ENCODE results near the gene GTF3C6. TPM values are rescaled to one million over a fixed set of nuclear protein-coding genes. Genes with fewer than 3 reads are reported as not detected.
"Not testable (repeated sequence)": the region's sequence is repeated elsewhere in the genome, so short reads cannot be mapped to it uniquely, and the experiment has no call there.

Gene GTF3C6
- total RNA-seq, 3 donors from 2014 or later (not counting 1 experiment from before 2014, with no cell fraction given), result 28.2 to 36.0 (median 33.8) TPM

DNA sequence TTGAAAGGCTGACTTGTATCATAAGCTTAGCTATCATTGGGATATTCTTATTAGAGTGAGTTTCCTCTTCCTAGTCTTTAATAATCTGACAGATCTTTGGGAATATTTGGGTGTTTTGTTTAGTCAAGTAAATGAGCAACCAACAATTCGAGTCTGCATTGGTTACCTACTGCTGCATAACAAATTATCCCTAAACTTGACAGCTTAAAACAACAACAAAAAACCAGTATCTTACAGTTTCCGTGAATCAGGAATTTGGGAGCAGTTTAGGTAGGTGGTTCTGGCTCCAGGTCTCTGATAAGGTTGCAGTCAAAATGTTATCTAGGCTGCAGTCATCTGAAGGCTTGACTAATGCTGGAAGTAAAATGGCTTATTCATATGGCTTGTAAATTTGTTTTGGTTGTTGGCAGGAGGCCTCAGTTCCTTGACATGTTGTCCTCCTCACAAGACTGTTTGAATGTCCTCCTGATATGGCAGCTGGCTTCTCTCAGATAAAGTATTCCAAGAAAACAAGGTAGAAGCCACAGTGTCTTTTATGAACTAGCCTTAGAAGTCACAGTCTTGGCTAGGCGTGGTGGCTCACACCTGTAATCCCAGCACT, 7.2 kb downstream of the GTF3C6 start:
- intact Hi-C loops (cut with micrococcal nuclease), result no loop called here

DNA sequence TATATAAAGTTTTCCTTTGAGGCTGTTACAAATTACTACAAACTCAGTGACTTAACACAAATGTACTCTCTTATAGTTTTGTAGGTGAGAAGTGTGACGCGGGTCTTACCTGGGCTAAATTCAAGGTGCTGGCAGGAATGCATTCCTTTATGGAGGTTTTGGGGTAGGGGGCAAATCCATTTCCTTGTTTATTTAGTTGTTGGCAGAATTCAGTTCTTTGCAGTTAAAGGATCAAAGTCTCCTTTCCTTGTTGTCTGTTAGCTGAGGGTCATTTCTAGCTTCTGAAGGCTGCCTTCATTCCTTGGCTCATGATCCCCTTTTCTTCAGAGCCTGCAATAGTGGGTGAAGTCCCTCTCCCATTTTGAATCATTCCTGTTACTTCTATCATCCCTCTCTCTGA, 10.2 kb downstream of the GTF3C6 start:
- H3K27me3 Mint-ChIP-seq (ENCODE audit: low read depth in 2 of 2); H3K4me3 Mint-ChIP-seq; intact Hi-C loops (cut with micrococcal nuclease); H3K4me1 ChIP-seq (ENCODE audit: control insufficient read depth, insufficient read depth, low read length); H3K4me3 ChIP-seq (ENCODE audit: low read length); H3K27ac ChIP-seq (ENCODE audit: low read length); H3K36me3 Mint-ChIP-seq; H3K9me3 Mint-ChIP-seq; H3K27me3 ChIP-seq (ENCODE audit: control insufficient read depth, insufficient read depth, low read length); H3K4me1 Mint-ChIP-seq; H3K9me3 ChIP-seq (ENCODE audit: control insufficient read depth, insufficient read depth, low read length); ATAC-seq; DNase-seq: not testable (repeated sequence)
- H3K27ac Mint-ChIP-seq, result peak overlapping the region in 1 of 2 donors; percentile 47
- H3K36me3 ChIP-seq (ENCODE audit: control insufficient read depth, insufficient read depth, low read length), result peaks cover 24% of the 10 kb centered on the region
- 94% methylated on average over 2 of the region's 2 CpGs for WGBS (ENCODE audit: insufficient coverage)

More for the DNA sequence above, 7.2 kb downstream of the GTF3C6 start:
- H3K4me3 Mint-ChIP-seq, result no peak overlapping the region
- H3K27me3 Mint-ChIP-seq (ENCODE audit: low read depth in 2 of 2), result no peaks in the 10 kb centered on the region
- TF ChIP-seq, protein P1, sequence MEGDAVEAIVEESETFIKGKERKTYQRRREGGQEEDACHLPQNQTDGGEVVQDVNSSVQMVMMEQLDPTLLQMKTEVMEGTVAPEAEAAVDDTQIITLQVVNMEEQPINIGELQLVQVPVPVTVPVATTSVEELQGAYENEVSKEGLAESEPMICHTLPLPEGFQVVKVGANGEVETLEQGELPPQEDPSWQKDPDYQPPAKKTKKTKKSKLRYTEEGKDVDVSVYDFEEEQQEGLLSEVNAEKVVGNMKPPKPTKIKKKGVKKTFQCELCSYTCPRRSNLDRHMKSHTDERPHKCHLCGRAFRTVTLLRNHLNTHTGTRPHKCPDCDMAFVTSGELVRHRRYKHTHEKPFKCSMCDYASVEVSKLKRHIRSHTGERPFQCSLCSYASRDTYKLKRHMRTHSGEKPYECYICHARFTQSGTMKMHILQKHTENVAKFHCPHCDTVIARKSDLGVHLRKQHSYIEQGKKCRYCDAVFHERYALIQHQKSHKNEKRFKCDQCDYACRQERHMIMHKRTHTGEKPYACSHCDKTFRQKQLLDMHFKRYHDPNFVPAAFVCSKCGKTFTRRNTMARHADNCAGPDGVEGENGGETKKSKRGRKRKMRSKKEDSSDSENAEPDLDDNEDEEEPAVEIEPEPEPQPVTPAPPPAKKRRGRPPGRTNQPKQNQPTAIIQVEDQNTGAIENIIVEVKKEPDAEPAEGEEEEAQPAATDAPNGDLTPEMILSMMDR (IDR thresholded peaks at IDR 0.05), result no peak
- no peaks in the 10 kb centered on the region for H3K9me3 ChIP-seq (ENCODE audit: control insufficient read depth, insufficient read depth, low read length)
- no peak for DNase-seq
- H3K36me3 ChIP-seq (ENCODE audit: control insufficient read depth, insufficient read depth, low read length), result peaks cover 43% of the 10 kb centered on the region
- WGBS (ENCODE audit: insufficient coverage), result 98% methylated on average over 2 of the region's 3 CpGs
- no peak overlapping the region for H3K27ac Mint-ChIP-seq
- no peak overlapping the region for H3K4me3 ChIP-seq (ENCODE audit: low read length)
- H3K27me3 ChIP-seq (ENCODE audit: control insufficient read depth, insufficient read depth, low read length), result no peaks in the 10 kb centered on the region
- no peak overlapping the region for H3K27ac ChIP-seq (ENCODE audit: low read length)
- H3K9me3 Mint-ChIP-seq, result no peaks in the 10 kb centered on the region
- H3K4me1 ChIP-seq (ENCODE audit: control insufficient read depth, insufficient read depth, low read length), result no peaks in the 10 kb centered on the region
- ATAC-seq, result no peak
- H3K4me1 Mint-ChIP-seq, result peaks cover 0 to 4% of the 10 kb centered on the region in 2 donors
- peaks cover 7% of the 10 kb centered on the region for H3K36me3 Mint-ChIP-seq

DNA sequence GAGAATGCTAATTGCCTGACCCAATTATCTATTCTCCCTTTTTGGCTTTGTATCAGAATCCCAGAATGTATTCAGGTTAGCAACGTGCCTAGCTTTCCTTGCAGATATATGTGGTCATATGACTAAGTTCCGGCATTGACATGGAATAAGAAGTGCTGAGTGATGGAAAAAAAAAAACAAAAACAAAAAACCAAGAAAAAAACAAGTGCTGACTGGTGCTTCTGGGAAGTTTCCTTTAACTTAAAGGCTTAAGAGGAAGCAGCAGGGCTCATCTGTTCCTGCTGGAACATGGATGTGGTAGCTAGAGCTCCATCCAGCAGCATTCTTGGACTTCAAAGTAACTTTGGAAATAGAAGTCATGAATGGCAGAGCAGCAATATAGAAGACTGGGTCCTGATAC, 13.0 kb downstream of the GTF3C6 start:
- DNase-seq (no peak), ATAC-seq (no peak)
- Mint-ChIP-seq H3K4me3 (no peak overlapping the region), H3K36me3 (no peaks in the 10 kb centered on the region), H3K27ac (no peak overlapping the region), H3K4me1 (peaks cover 0 to 4% of the 10 kb centered on the region in 2 donors), H3K27me3 (ENCODE audit: low read depth in 2 of 2) (no peaks in the 10 kb centered on the region), H3K9me3 (no peaks in the 10 kb centered on the region)
- TF ChIP-seq, protein P1 (IDR thresholded peaks at IDR 0.05), result no peak
- no peaks in the 10 kb centered on the region for H3K27me3 ChIP-seq (ENCODE audit: control insufficient read depth, insufficient read depth, low read length)
- H3K4me3 ChIP-seq (ENCODE audit: low read length), result no peak overlapping the region
- no peak overlapping the region for H3K27ac ChIP-seq (ENCODE audit: low read length)
- no peaks in the 10 kb centered on the region for H3K4me1 ChIP-seq (ENCODE audit: control insufficient read depth, insufficient read depth, low read length)
- H3K36me3 ChIP-seq (ENCODE audit: control insufficient read depth, insufficient read depth, low read length), result peaks cover 15% of the 10 kb centered on the region
- H3K9me3 ChIP-seq (ENCODE audit: control insufficient read depth, insufficient read depth, low read length), result no peaks in the 10 kb centered on the region
- WGBS (ENCODE audit: insufficient coverage), result 100% methylated on average over 2 of the region's 2 CpGs
- intact Hi-C loops (cut with micrococcal nuclease), result no loop called here

DNA sequence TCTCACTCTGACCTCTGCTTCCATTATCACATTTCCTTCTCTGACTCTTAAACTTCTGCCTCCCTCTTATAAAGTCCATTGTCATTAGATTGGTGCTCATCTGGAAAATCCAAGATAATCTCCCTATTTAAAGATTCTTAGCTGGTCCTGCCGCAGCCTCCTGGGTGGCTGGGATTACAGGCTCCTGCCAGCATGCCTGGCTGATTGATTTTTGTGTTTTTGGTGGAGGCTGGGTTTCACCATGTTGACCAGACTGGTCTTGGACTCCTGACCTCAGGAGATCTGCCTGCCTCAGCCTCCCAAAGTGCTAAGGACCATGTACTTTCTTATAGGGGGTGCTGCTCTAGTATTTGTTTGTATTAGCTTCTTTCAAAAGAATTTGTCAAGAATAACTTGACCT, 18.1 kb downstream of the GTF3C6 start:
- Mint-ChIP-seq H3K27ac (no peak overlapping the region), H3K4me1 (peaks cover 18 to 24% of the 10 kb centered on the region in 2 donors)

More for the DNA sequence above, 18.1 kb downstream of the GTF3C6 start:
- Histone ChIP-seq H3K4me3 (ENCODE audit: low read length) (no peak overlapping the region), H3K36me3 (ENCODE audit: control insufficient read depth, insufficient read depth, low read length) (no peaks in the 10 kb centered on the region), H3K27me3 (ENCODE audit: control insufficient read depth, insufficient read depth, low read length) (no peaks in the 10 kb centered on the region), H3K27ac (ENCODE audit: low read length) (no peak overlapping the region), H3K4me1 (ENCODE audit: control insufficient read depth, insufficient read depth, low read length) (peaks cover 11% of the 10 kb centered on the region), H3K9me3 (ENCODE audit: control insufficient read depth, insufficient read depth, low read length) (no peaks in the 10 kb centered on the region)
- 100% methylated on average over 1 of the region's 1 CpG for WGBS (ENCODE audit: insufficient coverage)
- ATAC-seq (no peak), DNase-seq (no peak)
- no peak overlapping the region for H3K4me3 Mint-ChIP-seq
- no peaks in the 10 kb centered on the region for H3K27me3 Mint-ChIP-seq (ENCODE audit: low read depth in 2 of 2)
- intact Hi-C loops (cut with micrococcal nuclease), result no loop called here
- H3K9me3 Mint-ChIP-seq, result no peaks in the 10 kb centered on the region
- TF ChIP-seq, protein P1 (IDR thresholded peaks at IDR 0.05), result no peak
- peaks cover 5% of the 10 kb centered on the region for H3K36me3 Mint-ChIP-seq
